DOHH2 (cell line): ENCODE results near the gene CRLF2.

Source experiments
- H3F3A ChIP-seq: fragments of 200-600 bp; sonication (generic), shearing (Covaris generic); 2 replicates; pipeline ENCODE4 v1.6.0; 2016; ENCODE audit warnings: antibody characterized with exemption, mild to moderate bottlenecking; ENCODE audit not compliant: control insufficient read depth, insufficient read depth
- H3K27ac ChIP-seq: fragments of 200-600 bp; sonication (generic); 2 replicates; pipeline ENCODE4 v1.5.1; 2014; ENCODE audit warnings: low read depth, mild to moderate bottlenecking, low read length, moderate library complexity
- H3K27me3 ChIP-seq: fragments of 200-600 bp; sonication (generic); 2 replicates; pipeline ENCODE4 v1.6.1; 2014; ENCODE audit warnings: mild to moderate bottlenecking, low read length, mixed read lengths; ENCODE audit not compliant: control insufficient read depth
- H3K36me3 ChIP-seq: fragments of 200-600 bp; sonication (generic); 2 replicates; pipeline ENCODE4 v1.6.1; 2014; ENCODE audit warnings: mild to moderate bottlenecking, low read length, moderate library complexity, mixed read lengths; ENCODE audit not compliant: control insufficient read depth
- H3K4me1 ChIP-seq: fragments of 200-600 bp; sonication (generic); 2 replicates; pipeline ENCODE4 v1.6.1; 2014; ENCODE audit warnings: mild to moderate bottlenecking, low read length, mixed read lengths; ENCODE audit not compliant: control insufficient read depth
- H3K4me2 ChIP-seq: fragments of 200-600 bp; sonication (generic); 2 replicates; pipeline ENCODE4 v1.6.0; 2014; ENCODE audit warnings: mild to moderate bottlenecking, low read length, moderate library complexity
- H3K4me3 ChIP-seq: fragments of 200-600 bp; sonication (generic); 2 replicates; pipeline ENCODE4 v1.5.1; 2014; ENCODE audit warnings: mild to moderate bottlenecking, low read length, mixed read lengths
- H3K79me2 ChIP-seq: fragments of 200-600 bp; sonication (generic); 2 replicates; pipeline ENCODE4 v1.6.1; 2014; ENCODE audit warnings: mild to moderate bottlenecking, low read length, mixed read lengths; ENCODE audit not compliant: control insufficient read depth
- H3K9me2 ChIP-seq: fragments of 200-600 bp; sonication (generic); replicated peaks from 2 replicates; pipeline ENCODE4 v1.6.1; 2014; ENCODE audit warnings: mild to moderate bottlenecking, low read length, mixed read lengths; ENCODE audit not compliant: control insufficient read depth
- H3K9me3 ChIP-seq: fragments of 200-600 bp; sonication (generic); 2 replicates; pipeline ENCODE4 v1.6.1; 2014; ENCODE audit warnings: antibody characterized with exemption, low read length, mixed read lengths; ENCODE audit not compliant: control insufficient read depth, insufficient read depth
- H4K20me1 ChIP-seq: fragments of 200-600 bp; sonication (generic); 2 replicates; pipeline ENCODE4 v1.6.0; 2014; ENCODE audit warnings: low read depth, mild to moderate bottlenecking, antibody characterized with exemption, low read length, moderate library complexity; ENCODE audit not compliant: control insufficient read depth, insufficient read depth
- EZH2phosphoT487 ChIP-seq: fragments of 200-600 bp; sonication (generic); IDR thresholded peaks from 2 replicates; pipeline ENCODE4 v1.6.1; 2017; ENCODE audit warnings: borderline replicate concordance, mild to moderate bottlenecking, antibody characterized with exemption, low read length, moderate library complexity, mixed read lengths
- TF ChIP-seq, protein P1 (sequence below): fragments of 200-600 bp; sonication (generic); IDR thresholded peaks from one replicate; pipeline ENCODE4 v1.5.1; 2014; ENCODE audit warnings: antibody characterized with exemption, mild to moderate bottlenecking, low read depth, low read length; ENCODE audit not compliant: poor library complexity, severe bottlenecking

Gene CRLF2

DNA sequence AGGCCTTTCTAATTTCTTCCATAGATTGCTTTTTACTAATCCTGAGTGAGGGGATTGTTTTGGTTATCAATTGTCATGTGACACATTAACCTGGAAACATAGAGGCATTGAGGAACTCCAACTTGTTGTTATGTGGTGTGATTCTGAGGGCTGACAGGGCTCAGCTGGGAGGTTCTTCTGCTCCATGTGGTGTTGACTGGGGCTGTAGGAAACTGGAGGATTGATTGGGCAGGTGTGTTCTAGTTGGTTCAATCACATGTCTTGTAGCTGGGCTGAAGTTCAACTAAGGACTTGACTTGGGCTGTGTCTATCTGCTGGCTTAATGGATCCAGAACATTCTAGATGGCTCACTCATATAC, 10.8 kb upstream of the CRLF2 start:
- Histone ChIP-seq H3K9me3 (no peaks in the 10 kb centered on the region; the same call in 1 of the 2 replicates), H3K9me2 (no peaks in the 10 kb centered on the region), H3K4me3 (no peak overlapping the region), H3F3A (no peaks in the 10 kb centered on the region), H3K36me3 (no peaks in the 10 kb centered on the region), H3K79me2 (no peaks in the 10 kb centered on the region), H3K27ac (no peak overlapping the region), H3K27me3 (no peaks in the 10 kb centered on the region), H3K4me2 (no peak overlapping the region), H4K20me1 (no peaks in the 10 kb centered on the region), H3K4me1 (no peaks in the 10 kb centered on the region)
- TF ChIP-seq EZH2phosphoT487, result no peak
- TF ChIP-seq, protein P1, sequence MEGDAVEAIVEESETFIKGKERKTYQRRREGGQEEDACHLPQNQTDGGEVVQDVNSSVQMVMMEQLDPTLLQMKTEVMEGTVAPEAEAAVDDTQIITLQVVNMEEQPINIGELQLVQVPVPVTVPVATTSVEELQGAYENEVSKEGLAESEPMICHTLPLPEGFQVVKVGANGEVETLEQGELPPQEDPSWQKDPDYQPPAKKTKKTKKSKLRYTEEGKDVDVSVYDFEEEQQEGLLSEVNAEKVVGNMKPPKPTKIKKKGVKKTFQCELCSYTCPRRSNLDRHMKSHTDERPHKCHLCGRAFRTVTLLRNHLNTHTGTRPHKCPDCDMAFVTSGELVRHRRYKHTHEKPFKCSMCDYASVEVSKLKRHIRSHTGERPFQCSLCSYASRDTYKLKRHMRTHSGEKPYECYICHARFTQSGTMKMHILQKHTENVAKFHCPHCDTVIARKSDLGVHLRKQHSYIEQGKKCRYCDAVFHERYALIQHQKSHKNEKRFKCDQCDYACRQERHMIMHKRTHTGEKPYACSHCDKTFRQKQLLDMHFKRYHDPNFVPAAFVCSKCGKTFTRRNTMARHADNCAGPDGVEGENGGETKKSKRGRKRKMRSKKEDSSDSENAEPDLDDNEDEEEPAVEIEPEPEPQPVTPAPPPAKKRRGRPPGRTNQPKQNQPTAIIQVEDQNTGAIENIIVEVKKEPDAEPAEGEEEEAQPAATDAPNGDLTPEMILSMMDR, result no peak

DNA sequence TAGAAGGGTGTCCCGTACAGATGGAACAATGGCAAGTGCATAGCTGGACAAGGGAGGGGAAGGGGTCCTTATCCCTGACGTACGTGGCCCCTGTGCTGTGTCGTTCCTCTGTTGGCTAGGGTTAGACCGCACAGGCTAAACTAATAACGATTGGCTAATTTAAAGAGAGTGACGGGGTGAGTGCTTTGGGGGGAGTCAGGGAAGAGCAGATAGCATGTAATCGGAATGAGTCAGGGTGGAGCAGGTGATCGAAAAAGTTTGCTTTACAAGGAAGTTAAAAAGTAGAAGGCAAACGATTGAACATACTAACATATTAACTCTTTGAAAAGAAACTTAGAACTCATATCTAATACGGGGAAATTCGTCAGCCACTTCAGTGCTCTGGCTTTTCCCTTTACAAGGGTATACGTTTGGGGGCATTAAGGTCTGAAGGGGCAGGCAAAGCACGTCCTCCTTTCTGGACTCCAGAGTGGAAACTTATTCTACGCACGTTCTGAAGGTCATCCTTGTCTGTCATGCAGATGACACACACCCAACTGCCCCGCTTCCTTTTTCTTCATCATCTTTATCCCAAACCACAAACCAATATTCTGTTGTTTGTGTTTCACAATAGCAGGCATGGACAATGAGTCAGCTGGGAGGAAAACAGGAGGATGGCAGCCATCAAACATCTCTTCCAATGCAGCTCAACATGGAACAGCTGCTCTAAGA, 10.2 kb upstream of the CRLF2 start:
- Histone ChIP-seq H3K79me2 (no peaks in the 10 kb centered on the region), H3K9me2 (no peaks in the 10 kb centered on the region), H3F3A (no peaks in the 10 kb centered on the region), H4K20me1 (no peaks in the 10 kb centered on the region), H3K4me2 (no peak overlapping the region), H3K4me1 (no peaks in the 10 kb centered on the region), H3K9me3 (no peaks in the 10 kb centered on the region; the same call in 1 of the 2 replicates), H3K27me3 (no peaks in the 10 kb centered on the region), H3K36me3 (no peaks in the 10 kb centered on the region), H3K4me3 (no peak overlapping the region), H3K27ac (no peak overlapping the region)
- TF ChIP-seq, protein P1, result no peak
- no peak for TF ChIP-seq EZH2phosphoT487

DNA sequence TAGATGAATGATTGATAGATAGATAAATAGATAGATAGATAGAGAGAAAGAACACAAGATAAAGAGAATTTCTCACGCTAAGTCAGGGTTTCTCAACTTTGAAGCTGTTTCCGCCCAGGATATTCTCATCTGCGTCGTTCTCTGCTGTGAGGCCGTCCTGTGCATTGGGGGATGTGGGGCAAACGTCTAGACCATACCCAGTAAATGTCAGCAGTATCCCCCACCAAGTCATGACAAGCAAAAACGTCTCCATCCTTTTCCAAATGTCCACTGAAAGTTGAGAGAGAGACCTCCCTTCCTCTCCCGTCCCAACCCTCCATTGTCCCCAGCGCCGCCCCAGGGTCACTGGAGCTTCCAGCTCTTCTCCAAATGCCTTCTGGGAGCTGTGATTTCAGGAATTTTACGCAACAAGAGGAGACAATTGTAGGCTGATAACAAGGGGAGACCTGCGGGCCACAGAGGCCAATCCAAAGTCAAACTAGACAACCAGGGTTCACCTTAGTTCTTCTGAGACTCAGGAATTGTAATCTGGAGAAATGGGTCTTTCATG, 8.9 kb upstream of the CRLF2 start:
- H3K4me1 ChIP-seq, result peaks cover 9% of the 10 kb centered on the region
- no peak overlapping the region for H3K4me3 ChIP-seq
- H3K27ac ChIP-seq, result no peak overlapping the region
- no peaks in the 10 kb centered on the region for H3K9me2 ChIP-seq
- H3K9me3 ChIP-seq, result no peaks in the 10 kb centered on the region; the same call in 1 of the 2 replicates
- no peak overlapping the region for H3K4me2 ChIP-seq
- H4K20me1 ChIP-seq, result no peaks in the 10 kb centered on the region
- no peaks in the 10 kb centered on the region for H3K36me3 ChIP-seq
- no peak for TF ChIP-seq EZH2phosphoT487
- TF ChIP-seq, protein P1, result no peak
- no peaks in the 10 kb centered on the region for H3K79me2 ChIP-seq
- H3K27me3 ChIP-seq, result no peaks in the 10 kb centered on the region
- H3F3A ChIP-seq, result no peaks in the 10 kb centered on the region
